LoVo (cell line): Measurements from ENCODE around the gene MTCL3.

ENCODE experiments used
- DNase-seq: peaks from one replicate; pipeline ENCODE4 v3.0.0-alpha.2; 2016; ENCODE audit warnings: low spot score

The MTCL3 gene

DNA sequence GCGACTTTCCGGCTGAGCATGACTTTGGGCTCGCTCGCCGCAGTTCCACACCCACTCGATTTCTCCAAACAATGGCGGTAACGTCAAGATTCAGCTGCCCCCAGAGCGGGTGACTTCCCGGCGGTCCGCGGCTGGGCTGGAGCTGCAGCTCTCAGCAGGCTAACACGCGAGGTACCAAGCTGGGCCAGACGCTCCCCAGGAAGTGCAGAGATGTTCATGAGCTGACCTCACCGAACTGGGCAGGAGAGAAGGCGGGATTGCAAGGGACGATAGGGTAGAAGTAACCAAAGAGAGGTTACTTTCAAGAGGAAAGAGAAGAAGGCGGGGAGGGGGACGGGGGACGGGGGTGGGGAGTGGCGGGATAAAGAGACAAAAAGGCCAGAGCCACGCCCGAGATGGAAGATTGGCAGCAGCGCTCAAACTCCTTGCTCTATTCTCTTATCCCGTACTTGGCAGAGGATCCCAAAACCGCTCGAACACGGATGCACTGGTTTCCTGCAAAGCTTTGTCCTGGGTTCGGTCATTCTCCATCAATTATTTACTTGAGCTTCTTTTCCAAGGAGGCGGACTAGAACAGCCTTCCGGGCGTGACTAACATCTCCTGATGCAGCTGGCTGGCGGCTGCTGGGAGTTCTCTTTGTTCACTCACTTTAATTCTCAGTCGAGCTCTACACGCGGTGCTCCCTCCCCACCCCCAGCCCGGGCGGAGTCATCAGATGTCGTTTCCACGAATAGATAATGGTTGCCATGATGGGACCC, at the start of gene MTCL3:
Gene MTCL3 (minus strand): TSS at position 626 of the 759 bp plus-strand sequence.
- DNase-seq: no peak

GRCh38 chr6:127567476-127567875, 48.3 kb upstream of the MTCL3 start:
- no peak for DNase-seq

DNA sequence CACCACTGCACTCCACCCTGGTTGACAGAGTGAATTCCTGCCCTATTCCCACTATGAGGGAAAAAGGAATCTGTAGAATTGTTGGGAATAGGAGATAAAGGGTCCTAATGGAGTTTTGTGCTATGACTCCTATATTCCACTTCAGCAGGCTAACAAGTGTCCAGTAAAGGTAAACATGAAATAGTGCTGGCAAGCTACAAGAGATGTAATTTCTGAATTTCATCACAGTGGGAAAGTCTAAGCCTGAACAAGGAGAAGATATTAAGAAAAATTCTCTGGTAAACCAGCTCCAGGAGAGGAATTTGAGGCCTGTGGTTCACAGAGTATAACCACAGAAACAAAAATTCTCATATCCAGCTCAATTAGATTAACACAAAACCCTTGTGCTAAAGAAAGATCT, 47.5 kb upstream of the MTCL3 start:
- no peak for DNase-seq

DNA sequence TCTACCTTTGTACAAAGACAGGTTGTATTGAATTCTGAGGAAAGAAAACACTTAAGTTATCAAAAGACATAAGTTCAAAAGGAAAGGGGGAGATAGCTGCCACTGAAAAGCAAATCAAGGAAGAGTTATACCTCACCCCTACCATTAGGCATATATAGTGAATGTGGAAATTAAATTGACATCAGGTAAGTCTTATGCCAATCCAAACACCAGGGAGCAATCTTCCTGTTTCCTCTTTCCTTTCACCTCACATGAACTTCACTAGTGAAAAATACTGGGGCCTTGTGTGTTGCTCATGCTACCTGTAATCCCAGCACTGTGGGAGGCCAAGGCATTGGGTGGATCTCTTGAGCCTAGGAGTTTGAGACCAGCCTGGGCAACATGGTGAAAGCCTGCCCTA, 47.0 kb upstream of the MTCL3 start:
- no peak for DNase-seq

DNA sequence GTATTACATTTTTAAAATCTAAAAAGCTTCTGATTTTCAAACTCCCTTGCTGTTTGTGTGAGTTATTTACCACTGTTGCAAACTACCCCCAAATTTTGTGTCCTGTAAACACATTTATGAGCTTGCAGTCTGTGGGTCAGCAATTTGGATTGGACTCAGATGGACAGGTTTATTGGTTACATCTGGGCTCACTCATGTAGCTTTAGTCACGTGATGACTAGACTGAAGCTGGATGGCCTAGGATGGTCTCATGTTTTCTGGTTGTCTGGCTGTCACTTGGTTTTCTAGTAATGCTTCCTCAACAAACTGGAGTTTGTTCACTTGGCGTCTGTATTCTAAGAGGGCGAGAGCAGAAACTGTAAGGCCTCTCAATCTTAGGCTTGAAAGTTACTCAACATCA, 45.6 kb upstream of the MTCL3 start:
- no peak for DNase-seq

DNA sequence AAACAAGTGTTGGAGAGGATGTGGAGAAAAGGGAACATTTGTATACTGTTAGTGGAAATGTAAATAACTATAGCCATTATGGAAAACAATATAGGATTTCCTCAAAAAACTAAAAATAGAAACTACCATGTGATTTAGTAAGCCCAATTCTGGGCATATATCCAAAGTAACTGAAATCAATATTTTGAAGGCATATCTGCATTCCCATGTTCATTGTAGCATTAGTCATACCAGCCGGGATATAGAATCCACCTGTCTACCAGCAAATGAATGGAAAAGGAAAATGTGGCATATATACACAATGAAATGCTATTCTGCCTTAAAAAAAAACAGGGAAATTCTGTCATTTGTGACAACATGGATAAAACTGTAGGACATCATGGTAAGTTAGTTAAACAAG, 42.5 kb upstream of the MTCL3 start:
- DNase-seq: no peak

GRCh38 chr6:127554435-127555006, 35.4 kb upstream of the MTCL3 start:
- peak; percentile 39 for DNase-seq

GRCh38 chr6:127550403-127550802, 31.3 kb upstream of the MTCL3 start:
- DNase-seq: no peak

- no peak for DNase-seq
These were observed 28.9 kb upstream of the MTCL3 start for GRCh38 chr6:127547904-127548649.

DNA sequence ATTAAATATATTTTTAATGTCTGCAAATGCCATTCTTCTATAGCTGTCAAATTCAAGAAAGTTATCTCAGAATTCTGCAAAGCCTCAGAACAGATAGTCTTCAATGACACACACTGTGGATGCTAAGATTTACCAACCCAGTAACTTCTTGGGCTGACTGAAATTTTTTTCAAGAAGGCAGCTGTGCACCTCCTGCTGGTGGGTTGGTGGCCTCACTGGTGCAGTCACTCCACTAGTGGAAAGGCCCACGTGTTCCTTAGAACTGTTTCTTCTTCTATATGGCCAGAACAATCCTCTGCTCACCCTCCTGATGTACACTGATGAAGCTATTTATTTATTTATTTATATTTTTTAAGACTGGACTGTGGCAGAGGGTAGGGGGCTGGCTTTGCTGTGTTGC, 28.1 kb upstream of the MTCL3 start:
- no peak for DNase-seq

- peak; percentile 53 for DNase-seq
These were observed 20.1 kb upstream of the MTCL3 start for GRCh38 chr6:127539272-127539671.

DNA sequence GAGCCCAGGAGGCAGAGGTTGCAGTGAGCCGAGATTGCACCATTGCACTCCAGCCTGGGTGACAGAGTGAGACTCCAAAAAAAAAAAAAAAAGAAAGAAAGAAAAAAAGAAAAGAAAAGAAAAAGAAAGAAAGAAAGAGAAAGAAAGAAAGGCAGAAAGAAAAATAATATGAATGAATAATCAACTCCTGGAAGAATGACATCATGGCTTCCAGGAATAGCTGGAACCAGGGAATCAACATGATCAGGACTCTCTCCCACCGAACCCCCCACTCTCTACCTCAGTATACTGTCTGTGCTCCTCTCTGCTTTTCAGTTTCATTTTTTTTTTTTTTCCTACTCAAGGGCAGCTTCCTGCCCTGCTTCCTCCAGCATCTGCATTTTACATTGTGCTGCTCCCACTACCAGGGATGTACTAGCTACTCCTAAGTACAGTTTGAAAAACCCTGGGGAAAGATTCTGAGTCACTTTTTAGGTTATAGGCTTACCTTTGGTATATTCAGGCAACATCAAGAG, 19.7 kb upstream of the MTCL3 start:
- DNase-seq: no peak

DNA sequence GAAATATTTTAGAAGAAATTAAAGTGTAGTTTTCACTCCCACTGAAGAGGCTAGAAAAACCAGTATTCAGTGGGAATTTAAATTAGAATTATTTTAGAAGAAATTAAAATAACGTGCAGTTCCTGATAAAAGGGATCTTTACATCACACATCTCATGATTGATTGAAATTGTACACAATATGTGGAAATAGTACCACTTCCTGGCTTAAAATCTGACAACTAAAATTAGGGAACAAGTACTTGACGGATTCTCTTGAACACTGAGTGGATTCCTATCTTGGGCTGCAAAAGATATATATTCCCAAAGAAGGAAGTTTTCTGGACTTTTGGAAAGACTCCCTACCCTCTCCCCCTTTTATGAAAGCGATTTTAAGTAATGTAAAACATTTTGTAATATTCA, 14.6 kb upstream of the MTCL3 start:
- no peak for DNase-seq

- DNase-seq: no peak
These were observed 13.9 kb upstream of the MTCL3 start for GRCh38 chr6:127533011-127533410.

GRCh38 chr6:127522714-127523113, 3.6 kb upstream of the MTCL3 start:
- no peak for DNase-seq

DNA sequence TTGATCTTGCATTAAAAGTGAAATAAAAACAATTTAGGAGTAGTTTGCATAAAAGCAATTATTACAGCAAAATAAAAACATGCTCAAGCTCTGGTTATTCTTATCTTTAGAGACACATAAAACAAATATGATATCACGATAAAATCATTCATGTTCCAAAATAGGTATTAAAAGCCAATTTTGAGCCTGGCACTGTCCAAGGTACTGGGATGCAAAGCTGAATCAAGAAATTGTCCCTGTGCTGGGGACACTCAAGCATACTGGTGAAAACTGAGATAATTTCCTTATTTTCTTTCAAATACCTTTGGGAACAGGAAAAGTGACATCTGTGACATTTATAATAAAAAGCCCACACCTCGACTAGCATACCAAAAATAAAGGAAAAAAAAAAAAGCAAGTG, 931 bp upstream of the MTCL3 start:
- no peak for DNase-seq

- no peak for DNase-seq
These were observed 292 bp upstream of the MTCL3 start for GRCh38 chr6:127519469-127519785.

DNA sequence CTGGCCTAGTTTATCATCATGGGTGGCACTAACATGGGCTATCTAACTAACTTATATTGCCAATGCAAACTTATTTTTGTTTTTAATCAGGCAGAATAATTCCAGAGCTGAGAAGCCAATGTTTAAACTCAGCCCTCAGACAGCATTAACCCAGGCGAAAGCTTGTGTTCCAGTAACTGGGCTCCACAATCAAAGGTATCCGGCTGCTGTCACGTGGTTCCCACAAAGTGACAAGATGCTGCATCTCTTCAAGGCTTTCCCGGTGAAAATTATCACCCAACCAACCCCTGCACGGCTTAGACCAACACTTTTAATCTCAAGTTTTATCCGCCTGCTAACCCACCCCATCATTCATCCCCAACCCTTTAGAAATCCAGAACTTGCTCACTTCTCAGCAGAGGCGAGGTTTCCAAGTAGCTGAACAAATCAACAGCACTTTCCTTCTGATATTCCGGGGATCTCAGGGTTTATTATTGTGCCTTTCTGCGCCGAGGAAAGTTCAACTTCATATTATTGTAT, 885 bp downstream of the MTCL3 start:
- no peak for DNase-seq

GRCh38 chr6:127517693-127518092, 1.4 kb downstream of the MTCL3 start:
- no peak for DNase-seq

GRCh38 chr6:127516662-127517273, 2.4 kb downstream of the MTCL3 start:
- peak; percentile 30 for DNase-seq

DNA sequence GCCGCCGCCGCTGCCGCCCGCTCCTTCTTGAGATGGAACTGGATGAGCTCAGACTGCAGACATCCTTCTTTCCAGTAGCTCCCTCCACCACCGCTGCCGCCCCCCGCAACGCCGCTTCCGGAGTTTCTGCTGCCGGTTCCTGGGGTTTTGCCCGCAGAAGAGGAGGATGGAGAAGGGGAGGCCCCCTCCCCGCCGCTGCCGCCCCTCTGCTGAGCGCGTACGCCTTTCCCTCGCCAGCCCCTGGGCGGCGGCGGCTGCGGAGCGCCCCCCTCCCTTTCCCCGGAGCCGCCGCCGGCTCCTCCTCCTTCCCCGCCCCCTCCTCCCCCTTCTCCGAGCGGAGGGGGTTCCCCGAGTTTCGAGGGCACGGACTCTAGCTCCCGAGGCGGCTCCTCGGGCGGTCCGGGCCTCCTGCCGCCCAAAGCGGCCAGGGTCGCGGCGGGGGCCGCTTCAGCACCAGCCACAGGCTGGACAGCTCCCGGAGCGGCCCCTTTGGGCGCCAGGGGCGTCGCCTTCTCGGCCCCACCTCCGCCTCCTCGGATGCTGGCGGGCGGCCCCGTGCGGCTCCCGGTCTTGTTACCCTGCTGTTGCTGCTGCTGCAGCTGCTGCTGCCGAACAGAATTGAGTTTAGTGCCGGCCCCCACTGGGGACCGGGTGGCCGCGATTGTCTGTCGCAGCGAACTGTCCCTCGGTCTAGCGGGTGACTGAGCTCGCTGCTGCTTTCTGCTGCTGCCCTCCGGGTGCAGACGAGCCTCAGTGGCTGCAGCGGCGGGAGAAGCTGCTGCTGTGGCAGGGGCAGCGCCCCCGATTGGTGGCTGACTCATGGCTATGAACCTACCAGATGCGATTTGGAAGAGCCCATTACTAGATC, 3.1 kb downstream of the MTCL3 start:
- DNase-seq: peak; percentile 8
